ENCODE data around the gene GJB1. TPM values are rescaled to one million over a fixed set of nuclear protein-coding genes. Genes with fewer than 3 reads are reported as not detected.

Gene GJB1
- total RNA-seq, 1 experiment from 2014 or later = not detected

DNA sequence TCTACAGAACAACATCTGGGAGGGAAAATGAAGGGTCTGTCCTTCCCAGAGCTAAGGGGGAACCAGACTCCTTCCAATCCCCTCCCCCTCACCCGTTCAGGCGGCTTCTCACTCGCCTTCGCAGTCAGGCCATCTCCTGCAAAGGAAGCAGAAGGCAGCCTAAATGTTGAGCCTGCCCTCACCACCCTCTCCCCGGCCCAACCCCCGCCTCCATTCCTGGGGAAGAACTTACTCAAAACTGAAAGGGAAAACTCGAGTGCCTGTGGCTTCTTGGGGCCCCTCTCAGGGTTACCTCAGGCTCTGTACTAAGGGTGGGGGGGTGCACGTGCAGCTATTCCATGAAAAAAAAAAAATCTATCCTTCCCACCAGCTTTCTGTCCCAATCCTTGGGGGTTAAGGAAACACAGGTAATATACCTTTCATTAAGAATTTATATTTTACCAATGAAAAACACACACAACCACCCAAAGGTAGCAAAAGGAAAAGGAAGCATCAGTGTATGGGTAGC lies 28.5 kb downstream of the GJB1 start:
- Histone ChIP-seq H3K4me3 (ENCODE audit: low read depth, low read length, poor library complexity, severe bottlenecking) (no peak overlapping the region), H3K36me3 (ENCODE audit: insufficient read depth, low read length, poor library complexity, severe bottlenecking) (peaks cover 26% of the 10 kb centered on the region), H3K27me3 (replicated peaks; ENCODE audit: insufficient read depth, low read depth, low read length, poor library complexity) (no peaks in the 10 kb centered on the region), H3K27ac (ENCODE audit: low read depth, low read length, poor library complexity, severe bottlenecking) (no peak overlapping the region), H3K4me1 (ENCODE audit: insufficient read depth, low read length, poor library complexity, severe bottlenecking) (peaks cover 14% of the 10 kb centered on the region), H3K9me3 (ENCODE audit: low read depth, low read length, poor library complexity, severe bottlenecking) (no peaks in the 10 kb centered on the region)
- POLR2A ChIA-PET (ENCODE audit: low non-redundant PET) = interaction anchor here (0.7 kb wide), 1 partner anchor 133 kb away, joined by 3 read pairs; no protein-coding TSS in a partner anchor
- DNase-seq (ENCODE audit: low spot score) = no peak
- no TSS peak for BruUV-seq (replicated peaks)
- TF ChIP-seq, protein P1, sequence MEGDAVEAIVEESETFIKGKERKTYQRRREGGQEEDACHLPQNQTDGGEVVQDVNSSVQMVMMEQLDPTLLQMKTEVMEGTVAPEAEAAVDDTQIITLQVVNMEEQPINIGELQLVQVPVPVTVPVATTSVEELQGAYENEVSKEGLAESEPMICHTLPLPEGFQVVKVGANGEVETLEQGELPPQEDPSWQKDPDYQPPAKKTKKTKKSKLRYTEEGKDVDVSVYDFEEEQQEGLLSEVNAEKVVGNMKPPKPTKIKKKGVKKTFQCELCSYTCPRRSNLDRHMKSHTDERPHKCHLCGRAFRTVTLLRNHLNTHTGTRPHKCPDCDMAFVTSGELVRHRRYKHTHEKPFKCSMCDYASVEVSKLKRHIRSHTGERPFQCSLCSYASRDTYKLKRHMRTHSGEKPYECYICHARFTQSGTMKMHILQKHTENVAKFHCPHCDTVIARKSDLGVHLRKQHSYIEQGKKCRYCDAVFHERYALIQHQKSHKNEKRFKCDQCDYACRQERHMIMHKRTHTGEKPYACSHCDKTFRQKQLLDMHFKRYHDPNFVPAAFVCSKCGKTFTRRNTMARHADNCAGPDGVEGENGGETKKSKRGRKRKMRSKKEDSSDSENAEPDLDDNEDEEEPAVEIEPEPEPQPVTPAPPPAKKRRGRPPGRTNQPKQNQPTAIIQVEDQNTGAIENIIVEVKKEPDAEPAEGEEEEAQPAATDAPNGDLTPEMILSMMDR (conservative IDR thresholded peaks at IDR 0.05; ENCODE audit: low read depth, low read length) = no peak
- no peak for TF ChIP-seq EZH2 (IDR thresholded peaks at IDR 0.05; ENCODE audit: borderline replicate concordance, low read depth, low read length, poor library complexity, severe bottlenecking)
- CTCF ChIA-PET = no interaction called here
- intact Hi-C loops (cut with micrococcal nuclease; ENCODE audit: unreplicated experiment) = loop anchor here (5.0 kb wide), 1 partner anchor 116 kb away; the partner anchor contains the start of gene TAF1

GRCh38 chrX:71252221-71252620 lies 29.2 kb downstream of the GJB1 start:
- BruUV-seq (replicated peaks) = no TSS peak
- Histone ChIP-seq H3K9me3 (ENCODE audit: low read depth, low read length, poor library complexity, severe bottlenecking) (no peaks in the 10 kb centered on the region), H3K27me3 (replicated peaks; ENCODE audit: insufficient read depth, low read depth, low read length, poor library complexity) (no peaks in the 10 kb centered on the region), H3K27ac (ENCODE audit: low read depth, low read length, poor library complexity, severe bottlenecking) (peak overlapping the region; percentile 83), H3K4me1 (ENCODE audit: insufficient read depth, low read length, poor library complexity, severe bottlenecking) (peaks cover 14% of the 10 kb centered on the region), H3K36me3 (ENCODE audit: insufficient read depth, low read length, poor library complexity, severe bottlenecking) (peaks cover 26% of the 10 kb centered on the region), H3K4me3 (ENCODE audit: low read depth, low read length, poor library complexity, severe bottlenecking) (peak overlapping the region; percentile 84)
- CTCF ChIA-PET = no interaction called here
- no peak for DNase-seq (ENCODE audit: low spot score)
- POLR2A ChIA-PET (ENCODE audit: low non-redundant PET) = no interaction called here
- intact Hi-C loops (cut with micrococcal nuclease; ENCODE audit: unreplicated experiment) = loop anchor here (5.0 kb wide), 1 partner anchor 115 kb away; the partner anchor contains the start of gene TAF1
- no peak for TF ChIP-seq EZH2 (IDR thresholded peaks at IDR 0.05; ENCODE audit: borderline replicate concordance, low read depth, low read length, poor library complexity, severe bottlenecking)
- TF ChIP-seq, protein P1 (conservative IDR thresholded peaks at IDR 0.05; ENCODE audit: low read depth, low read length) = no peak

DNA sequence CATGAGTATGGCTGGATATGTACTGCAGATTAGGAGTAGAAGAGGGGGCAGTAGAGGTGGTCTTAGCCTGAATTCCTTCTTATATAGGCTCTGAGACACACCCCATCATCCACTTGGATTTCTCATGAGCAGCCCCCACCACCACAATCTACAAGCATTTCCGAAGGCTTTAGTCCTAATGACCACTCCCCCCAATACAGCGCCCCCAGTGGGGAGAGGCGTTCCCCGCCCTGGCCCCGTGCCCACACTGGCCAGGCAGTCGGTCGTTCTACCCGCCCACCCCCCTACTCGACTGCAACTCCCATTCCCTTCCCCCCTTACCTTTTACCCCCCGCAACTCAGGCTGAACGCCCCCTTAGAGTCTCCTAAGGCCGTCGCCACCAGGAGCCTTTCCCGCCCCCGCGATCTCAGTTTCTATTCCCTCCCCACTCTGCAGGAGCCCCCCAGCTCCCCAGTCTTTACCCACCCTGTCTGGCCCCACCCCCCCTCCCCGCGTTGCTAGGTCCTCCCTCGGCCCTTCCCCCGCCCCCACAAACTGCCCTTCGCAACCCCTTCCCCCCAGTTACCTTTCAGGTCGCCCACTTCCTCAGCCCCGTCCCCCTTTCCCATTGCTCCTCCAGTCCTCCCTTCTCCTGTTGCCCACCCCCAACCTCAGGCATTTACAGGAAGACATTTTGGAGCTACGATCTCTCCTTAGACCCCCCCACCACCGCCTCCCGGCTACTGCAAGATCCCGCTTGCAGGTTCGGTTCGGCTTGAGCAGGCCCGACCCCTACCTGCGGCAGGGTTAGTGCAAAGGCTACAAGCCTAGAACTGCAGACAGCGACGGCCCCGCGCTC lies 30.4 kb downstream of the GJB1 start:
- peak; percentile 61 for DNase-seq (ENCODE audit: low spot score)
- H3K4me1 ChIP-seq (ENCODE audit: insufficient read depth, low read length, poor library complexity, severe bottlenecking) = peaks cover 14% of the 10 kb centered on the region
- no peaks in the 10 kb centered on the region for H3K9me3 ChIP-seq (ENCODE audit: low read depth, low read length, poor library complexity, severe bottlenecking)
- TF ChIP-seq, protein P1 (conservative IDR thresholded peaks at IDR 0.05; ENCODE audit: low read depth, low read length) = peak; percentile 60
- no peak for TF ChIP-seq EZH2 (IDR thresholded peaks at IDR 0.05; ENCODE audit: borderline replicate concordance, low read depth, low read length, poor library complexity, severe bottlenecking)
- peaks cover 19% of the 10 kb centered on the region for H3K36me3 ChIP-seq (ENCODE audit: insufficient read depth, low read length, poor library complexity, severe bottlenecking)
- H3K27ac ChIP-seq (ENCODE audit: low read depth, low read length, poor library complexity, severe bottlenecking) = peak overlapping the region; percentile 83
- no TSS peak for BruUV-seq (replicated peaks)
- ChIA-PET CTCF (no interaction called here), POLR2A (ENCODE audit: low non-redundant PET) (interaction anchor here (0.6 to 0.7 kb wide), 2 partner anchors 49 to 113 kb away, joined by 3 to 5 read pairs; partner anchors contain the start of gene TAF1)
- no peaks in the 10 kb centered on the region for H3K27me3 ChIP-seq (replicated peaks; ENCODE audit: insufficient read depth, low read depth, low read length, poor library complexity)
- intact Hi-C loops (cut with micrococcal nuclease; ENCODE audit: unreplicated experiment) = loop anchor here (1.0 to 5.0 kb wide), 2 partner anchors 30 to 114 kb away; partner anchors contain the start of genes NONO and TAF1
- H3K4me3 ChIP-seq (ENCODE audit: low read depth, low read length, poor library complexity, severe bottlenecking) = peak overlapping the region; percentile 84

All from A673 (cell line).